Measurements from ENCODE around the gene DHRS11. TPM values are rescaled to one million over a fixed set of nuclear protein-coding genes. Genes with fewer than 3 reads are reported as not detected.

DHRS11 gene
- total and polyA plus RNA-seq, 10 of the 15 experiments (the other 5 are each of a cell fraction or from before 2014, with no cell fraction given), result 3.4 to 23.0 (median 14.5) TPM

GRCh38 chr17:36650096-36650775, 58.6 kb downstream of the DHRS11 start (continued):
- no peak for TF ChIP-seq PRDM15 (CRISPR knock-in tag; IDR thresholded peaks at IDR 0.05)
- TF ChIP-seq POLR2AphosphoS2 (IDR thresholded peaks at IDR 0.05; ENCODE audit: low read depth, low read length), result no peak
- no peak for TF ChIP-seq POU2F2 (IDR thresholded peaks at IDR 0.05; ENCODE audit: borderline replicate concordance, low read depth, low read length)

Other genes with a start within 250 kb of the DHRS11 start
- not detected in 2 replicates for gene TBC1D3H, start 203.4 kb upstream of the DHRS11 start, total RNA-seq (2014; rRNA removed)
- gene TBC1D3H, start 203.4 kb upstream of the DHRS11 start, total RNA-seq (2014; rRNA removed; fragmentation: Illumina TruSeq; extraction: Trizol), result not detected in 2 replicates
- gene TBC1D3H, start 203.4 kb upstream of the DHRS11 start, total RNA-seq (2021), result not detected in 2 replicates
- gene TBC1D3H, start 203.4 kb upstream of the DHRS11 start, polyA plus RNA-seq (2011; rRNA removed), result not detected in 2 replicates
- not detected in 2 replicates for gene TBC1D3H, start 203.4 kb upstream of the DHRS11 start, polyA plus RNA-seq (2014; fragmentation: Illumina TruSeq; extraction: Trizol)
- gene TBC1D3H, start 203.4 kb upstream of the DHRS11 start, polyA plus RNA-seq (2014; fragmentation: Nextera tagmentation; extraction: Ambion mirVana), result not detected
- gene TBC1D3H, start 203.4 kb upstream of the DHRS11 start, polyA plus RNA-seq (2014; rRNA removed), result not detected in 2 replicates
- gene TBC1D3H, start 203.4 kb upstream of the DHRS11 start, polyA plus RNA-seq (2016; fragmentation: Nextera tagmentation; extraction: Ambion mirVana), result not detected
- gene ZNHIT3, start 105.2 kb upstream of the DHRS11 start, total RNA-seq (2014; rRNA removed), result 36.1 and 39.9 TPM in 2 replicates
- gene ZNHIT3, start 105.2 kb upstream of the DHRS11 start, total RNA-seq (2014; rRNA removed; fragmentation: Illumina TruSeq; extraction: Trizol), result 48.1 and 53.3 TPM in 2 replicates
- gene ZNHIT3, start 105.2 kb upstream of the DHRS11 start, total RNA-seq (2021), result 31.8 and 34.1 TPM in 2 replicates
- 116 and 141 TPM in 2 replicates for gene ZNHIT3, start 105.2 kb upstream of the DHRS11 start, polyA plus RNA-seq (2011; rRNA removed)
- 44.8 and 48.5 TPM in 2 replicates for gene ZNHIT3, start 105.2 kb upstream of the DHRS11 start, polyA plus RNA-seq (2014; fragmentation: Illumina TruSeq; extraction: Trizol)
- 100 to 1,000 TPM; 110 to 128 TPM for gene ZNHIT3, start 105.2 kb upstream of the DHRS11 start, polyA plus RNA-seq (2014; fragmentation: Nextera tagmentation; extraction: Ambion mirVana)
- 37.8 and 38.7 TPM in 2 replicates for gene ZNHIT3, start 105.2 kb upstream of the DHRS11 start, polyA plus RNA-seq (2014; rRNA removed)
- gene ZNHIT3, start 105.2 kb upstream of the DHRS11 start, polyA plus RNA-seq (2016; fragmentation: Nextera tagmentation; extraction: Ambion mirVana), result 10 to 100 TPM; 62.7 to 66.9 TPM
- 94.1 and 99.9 TPM in 2 replicates for gene MYO19, start 57.0 kb upstream of the DHRS11 start, total RNA-seq (2014; rRNA removed)
- gene MYO19, start 57.0 kb upstream of the DHRS11 start, total RNA-seq (2014; rRNA removed; fragmentation: Illumina TruSeq; extraction: Trizol), result 62.5 and 63.8 TPM in 2 replicates
- gene MYO19, start 57.0 kb upstream of the DHRS11 start, total RNA-seq (2021), result 72.1 and 94.0 TPM in 2 replicates
- 39.7 and 71.7 TPM in 2 replicates for gene MYO19, start 57.0 kb upstream of the DHRS11 start, polyA plus RNA-seq (2011; rRNA removed)
- gene MYO19, start 57.0 kb upstream of the DHRS11 start, polyA plus RNA-seq (2014; fragmentation: Illumina TruSeq; extraction: Trizol), result 59.1 and 76.8 TPM in 2 replicates
- 10 to 100 TPM; 11.4 to 12.2 TPM for gene MYO19, start 57.0 kb upstream of the DHRS11 start, polyA plus RNA-seq (2014; fragmentation: Nextera tagmentation; extraction: Ambion mirVana)
- gene MYO19, start 57.0 kb upstream of the DHRS11 start, polyA plus RNA-seq (2014; rRNA removed), result 103 and 109 TPM in 2 replicates
- 10 to 100 TPM; 39.9 to 45.4 TPM for gene MYO19, start 57.0 kb upstream of the DHRS11 start, polyA plus RNA-seq (2016; fragmentation: Nextera tagmentation; extraction: Ambion mirVana)
- 11.4 and 11.8 TPM in 2 replicates for gene PIGW, start 56.9 kb upstream of the DHRS11 start, total RNA-seq (2014; rRNA removed)
- gene PIGW, start 56.9 kb upstream of the DHRS11 start, total RNA-seq (2014; rRNA removed; fragmentation: Illumina TruSeq; extraction: Trizol), result 11.1 and 12.3 TPM in 2 replicates
- gene PIGW, start 56.9 kb upstream of the DHRS11 start, total RNA-seq (2021), result 12.9 and 15.3 TPM in 2 replicates
- gene PIGW, start 56.9 kb upstream of the DHRS11 start, polyA plus RNA-seq (2011; rRNA removed), result 13.6 and 15.1 TPM in 2 replicates
- 21.5 and 26.1 TPM in 2 replicates for gene PIGW, start 56.9 kb upstream of the DHRS11 start, polyA plus RNA-seq (2014; fragmentation: Illumina TruSeq; extraction: Trizol)
- 1 to 10 TPM; 6.0 to 9.5 TPM for gene PIGW, start 56.9 kb upstream of the DHRS11 start, polyA plus RNA-seq (2014; fragmentation: Nextera tagmentation; extraction: Ambion mirVana)
- 13.7 and 13.9 TPM in 2 replicates for gene PIGW, start 56.9 kb upstream of the DHRS11 start, polyA plus RNA-seq (2014; rRNA removed)
- gene PIGW, start 56.9 kb upstream of the DHRS11 start, polyA plus RNA-seq (2016; fragmentation: Nextera tagmentation; extraction: Ambion mirVana), result 10 to 100 TPM; 24.4 to 31.5 TPM
- 46.7 and 54.2 TPM in 2 replicates for gene GGNBP2, start 47.0 kb upstream of the DHRS11 start, total RNA-seq (2014; rRNA removed)
- gene GGNBP2, start 47.0 kb upstream of the DHRS11 start, total RNA-seq (2014; rRNA removed; fragmentation: Illumina TruSeq; extraction: Trizol), result 61.5 and 62.2 TPM in 2 replicates
- 49.9 and 54.4 TPM in 2 replicates for gene GGNBP2, start 47.0 kb upstream of the DHRS11 start, total RNA-seq (2021)
- gene GGNBP2, start 47.0 kb upstream of the DHRS11 start, polyA plus RNA-seq (2011; rRNA removed), result 75.2 and 82.0 TPM in 2 replicates
- gene GGNBP2, start 47.0 kb upstream of the DHRS11 start, polyA plus RNA-seq (2014; fragmentation: Illumina TruSeq; extraction: Trizol), result 72.3 and 85.6 TPM in 2 replicates
- gene GGNBP2, start 47.0 kb upstream of the DHRS11 start, polyA plus RNA-seq (2014; fragmentation: Nextera tagmentation; extraction: Ambion mirVana), result 10 to 100 TPM; 36.3 to 36.4 TPM
- 51.3 and 53.3 TPM in 2 replicates for gene GGNBP2, start 47.0 kb upstream of the DHRS11 start, polyA plus RNA-seq (2014; rRNA removed)
- gene GGNBP2, start 47.0 kb upstream of the DHRS11 start, polyA plus RNA-seq (2016; fragmentation: Nextera tagmentation; extraction: Ambion mirVana), result 10 to 100 TPM; 40.2 to 41.3 TPM
- 11.8 and 15.0 TPM in 2 replicates for gene MRM1, start 9.7 kb downstream of the DHRS11 start, total RNA-seq (2014; rRNA removed)
- 8.8 and 8.9 TPM in 2 replicates for gene MRM1, start 9.7 kb downstream of the DHRS11 start, total RNA-seq (2014; rRNA removed; fragmentation: Illumina TruSeq; extraction: Trizol)
- 15.8 and 15.9 TPM in 2 replicates for gene MRM1, start 9.7 kb downstream of the DHRS11 start, total RNA-seq (2021)
- gene MRM1, start 9.7 kb downstream of the DHRS11 start, polyA plus RNA-seq (2011; rRNA removed), result 6.9 and 11.4 TPM in 2 replicates
- gene MRM1, start 9.7 kb downstream of the DHRS11 start, polyA plus RNA-seq (2014; fragmentation: Illumina TruSeq; extraction: Trizol), result 3.3 and 11.3 TPM in 2 replicates
- gene MRM1, start 9.7 kb downstream of the DHRS11 start, polyA plus RNA-seq (2014; fragmentation: Nextera tagmentation; extraction: Ambion mirVana), result 1 to 10 TPM in 1 of 2 experiments, under 1 TPM in 1; 0.23 to 1.7 TPM
- gene MRM1, start 9.7 kb downstream of the DHRS11 start, polyA plus RNA-seq (2014; rRNA removed), result 16.9 and 17.4 TPM in 2 replicates
- gene MRM1, start 9.7 kb downstream of the DHRS11 start, polyA plus RNA-seq (2016; fragmentation: Nextera tagmentation; extraction: Ambion mirVana), result 10 to 100 TPM; 15.8 to 16.7 TPM